Liver (tissue), 2 donors: ENCODE results near the gene CPA2.

ENCODE experiments used
- TF ChIP-seq, protein P1 (sequence below): IDR thresholded peaks from 2 replicates; pipeline ENCODE4 v1.6.1; 2016; ENCODE audit warnings: antibody characterized with exemption, mild to moderate bottlenecking
- TF ChIP-seq, protein P2 (sequence below): fragments of 150-350 bp; IDR thresholded peaks from 2 replicates; pipeline ENCODE4 v1.5.1; 2017; ENCODE audit warnings: improper control_type of control experiment, low read depth, low read length; ENCODE audit not compliant: missing input control
- donor health status: healthy.

DNA sequence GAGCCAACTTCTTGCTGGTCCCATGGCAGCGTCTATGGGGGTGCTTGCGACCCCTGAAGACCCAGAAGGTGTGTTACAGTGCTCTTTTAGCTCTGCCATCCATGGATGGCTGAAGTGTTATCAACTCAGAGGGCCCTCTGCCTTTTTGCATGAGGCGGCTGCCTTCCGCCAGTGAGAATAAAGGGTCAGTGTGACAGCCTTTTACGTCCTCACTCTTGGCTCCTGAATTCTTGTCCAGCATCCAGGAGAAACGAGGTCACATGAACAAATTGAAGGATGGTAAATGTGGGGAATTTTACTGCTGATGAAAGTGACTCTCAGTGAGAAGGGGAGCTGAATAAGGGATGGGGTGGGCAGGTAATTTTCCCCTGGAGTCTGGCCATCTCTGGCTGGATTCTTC, 34.9 kb upstream of the CPA2 start:
- TF ChIP-seq, protein P1, sequence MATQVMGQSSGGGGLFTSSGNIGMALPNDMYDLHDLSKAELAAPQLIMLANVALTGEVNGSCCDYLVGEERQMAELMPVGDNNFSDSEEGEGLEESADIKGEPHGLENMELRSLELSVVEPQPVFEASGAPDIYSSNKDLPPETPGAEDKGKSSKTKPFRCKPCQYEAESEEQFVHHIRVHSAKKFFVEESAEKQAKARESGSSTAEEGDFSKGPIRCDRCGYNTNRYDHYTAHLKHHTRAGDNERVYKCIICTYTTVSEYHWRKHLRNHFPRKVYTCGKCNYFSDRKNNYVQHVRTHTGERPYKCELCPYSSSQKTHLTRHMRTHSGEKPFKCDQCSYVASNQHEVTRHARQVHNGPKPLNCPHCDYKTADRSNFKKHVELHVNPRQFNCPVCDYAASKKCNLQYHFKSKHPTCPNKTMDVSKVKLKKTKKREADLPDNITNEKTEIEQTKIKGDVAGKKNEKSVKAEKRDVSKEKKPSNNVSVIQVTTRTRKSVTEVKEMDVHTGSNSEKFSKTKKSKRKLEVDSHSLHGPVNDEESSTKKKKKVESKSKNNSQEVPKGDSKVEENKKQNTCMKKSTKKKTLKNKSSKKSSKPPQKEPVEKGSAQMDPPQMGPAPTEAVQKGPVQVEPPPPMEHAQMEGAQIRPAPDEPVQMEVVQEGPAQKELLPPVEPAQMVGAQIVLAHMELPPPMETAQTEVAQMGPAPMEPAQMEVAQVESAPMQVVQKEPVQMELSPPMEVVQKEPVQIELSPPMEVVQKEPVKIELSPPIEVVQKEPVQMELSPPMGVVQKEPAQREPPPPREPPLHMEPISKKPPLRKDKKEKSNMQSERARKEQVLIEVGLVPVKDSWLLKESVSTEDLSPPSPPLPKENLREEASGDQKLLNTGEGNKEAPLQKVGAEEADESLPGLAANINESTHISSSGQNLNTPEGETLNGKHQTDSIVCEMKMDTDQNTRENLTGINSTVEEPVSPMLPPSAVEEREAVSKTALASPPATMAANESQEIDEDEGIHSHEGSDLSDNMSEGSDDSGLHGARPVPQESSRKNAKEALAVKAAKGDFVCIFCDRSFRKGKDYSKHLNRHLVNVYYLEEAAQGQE: no peak
- TF ChIP-seq, protein P2, sequence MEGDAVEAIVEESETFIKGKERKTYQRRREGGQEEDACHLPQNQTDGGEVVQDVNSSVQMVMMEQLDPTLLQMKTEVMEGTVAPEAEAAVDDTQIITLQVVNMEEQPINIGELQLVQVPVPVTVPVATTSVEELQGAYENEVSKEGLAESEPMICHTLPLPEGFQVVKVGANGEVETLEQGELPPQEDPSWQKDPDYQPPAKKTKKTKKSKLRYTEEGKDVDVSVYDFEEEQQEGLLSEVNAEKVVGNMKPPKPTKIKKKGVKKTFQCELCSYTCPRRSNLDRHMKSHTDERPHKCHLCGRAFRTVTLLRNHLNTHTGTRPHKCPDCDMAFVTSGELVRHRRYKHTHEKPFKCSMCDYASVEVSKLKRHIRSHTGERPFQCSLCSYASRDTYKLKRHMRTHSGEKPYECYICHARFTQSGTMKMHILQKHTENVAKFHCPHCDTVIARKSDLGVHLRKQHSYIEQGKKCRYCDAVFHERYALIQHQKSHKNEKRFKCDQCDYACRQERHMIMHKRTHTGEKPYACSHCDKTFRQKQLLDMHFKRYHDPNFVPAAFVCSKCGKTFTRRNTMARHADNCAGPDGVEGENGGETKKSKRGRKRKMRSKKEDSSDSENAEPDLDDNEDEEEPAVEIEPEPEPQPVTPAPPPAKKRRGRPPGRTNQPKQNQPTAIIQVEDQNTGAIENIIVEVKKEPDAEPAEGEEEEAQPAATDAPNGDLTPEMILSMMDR: no peak
